B cell (primary cell): ENCODE data around the gene EIF4EBP2. TPM values are rescaled to one million over a fixed set of nuclear protein-coding genes. Genes with fewer than 3 reads are reported as not detected.

ENCODE experiments used
- ATAC-seq: fragments of 200-7000 bp; cut with Tn5 transposase; one replicate; pipeline ENCODE4 v1.10.0; 2021; ENCODE audit warnings: low read depth, mild to moderate bottlenecking, moderate number of reproducible peaks, moderate library complexity
- CTCF ChIA-PET: fragments of 350-600 bp; sonication (Branson Sonifier 250); formaldehyde crosslinking; loops from one replicate; lab custom pipeline; 2021; ENCODE audit warnings: antibody characterized with exemption, inconsistent platforms; lab: Charles Lee
- POLR2A ChIA-PET: fragments of 350-600 bp; sonication (Branson Sonifier 250); formaldehyde crosslinking; loops from one replicate; lab custom pipeline; 2021; ENCODE audit warnings: antibody characterized with exemption; lab: Charles Lee
- DNase-seq: peaks from one replicate; pipeline ENCODE4 v3.0.0; 2013
- H2AFZ ChIP-seq: 2 replicates; pipeline ENCODE4 v1.6.1; 2012; ENCODE audit warnings: mild to moderate bottlenecking, low read depth, low read length; ENCODE audit not compliant: insufficient read depth, poor library complexity, severe bottlenecking
- H3K27ac ChIP-seq, 2 donors: 1 replicate in 1 of 2; 2 replicates in 1 of 2; pipeline ENCODE4 v1.5.1; 2012 to 2013; ENCODE audit warnings: low read length in 2 of 2, mild to moderate bottlenecking in 2 of 2, moderate library complexity in 1 of 2
- H3K27me3 ChIP-seq, 4 experiments: fragments of 200-600 bp in 1 of 4; sonication (generic) in 1 of 4; replicated peaks in 1 of 4; 1 replicate in 2 of 4; 2 replicates in 2 of 4; pipeline versions ENCODE4 v1.6.1 to v1.7.0; 2013 to 2016; ENCODE audit warnings: low read length in 3 of 4, mild to moderate bottlenecking in 2 of 4, mixed read lengths in 1 of 4, moderate library complexity in 1 of 4; ENCODE audit not compliant: insufficient read depth in 4 of 4, control insufficient read depth in 3 of 4; ENCODE audit errors: control extremely low read depth in 1 of 4
- H3K36me3 ChIP-seq, 2 experiments: replicated peaks in 1 of 2; 1 replicate in 1 of 2; 2 replicates in 1 of 2; pipeline versions ENCODE4 v1.6.1 to v1.7.1; 2013; ENCODE audit warnings: low read length in 1 of 2; ENCODE audit not compliant: insufficient read depth in 2 of 2, control insufficient read depth in 1 of 2; ENCODE audit errors: control extremely low read depth in 1 of 2, extremely low read depth in 1 of 2
- H3K4me1 ChIP-seq, 2 donors: fragments of 200-600 bp in 1 of 2; sonication (generic) in 1 of 2; 1 replicate in 1 of 2; 2 replicates in 1 of 2; pipeline versions ENCODE4 v1.5.1 to v1.6.1; 2013 to 2017; ENCODE audit warnings: low read length in 2 of 2; ENCODE audit not compliant: control insufficient read depth in 2 of 2, insufficient read depth in 2 of 2
- H3K4me2 ChIP-seq: replicated peaks from 2 replicates; pipeline ENCODE3; 2012; ENCODE audit warnings: mild to moderate bottlenecking, low read depth, low read length; ENCODE audit not compliant: poor library complexity, severe bottlenecking
- H3K4me3 ChIP-seq, 5 experiments: fragments of 200-600 bp in 1 of 5; sonication (generic) in 1 of 5; 1 replicate in 3 of 5; 2 replicates in 2 of 5; pipeline versions ENCODE4 v1.5.1 to v1.7.0; 2011 to 2016; ENCODE audit warnings: low read length in 4 of 5, mild to moderate bottlenecking in 4 of 5, low read depth in 2 of 5, control low read depth in 1 of 5, moderate library complexity in 1 of 5; ENCODE audit not compliant: insufficient read depth in 1 of 5; ENCODE audit errors: control extremely low read depth in 1 of 5, extremely low read depth in 1 of 5
- H3K79me2 ChIP-seq: fragments of 200-600 bp; sonication (generic); one replicate; pipeline ENCODE4 v1.6.0; 2016; ENCODE audit warnings: low read length; ENCODE audit not compliant: control insufficient read depth, insufficient read depth
- H3K9ac ChIP-seq: fragments of 200-600 bp; sonication (generic); 2 replicates; pipeline ENCODE4 v1.6.1; 2017; ENCODE audit warnings: mild to moderate bottlenecking, low read length, moderate library complexity
- H3K9me3 ChIP-seq, 3 donors: one replicate each; pipeline versions ENCODE4 v1.6.1 to v1.7.1; 2013; ENCODE audit warnings: low read length in 2 of 3; ENCODE audit not compliant: control insufficient read depth in 2 of 3, insufficient read depth in 1 of 3; ENCODE audit errors: control extremely low read depth in 1 of 3
- H4K20me1 ChIP-seq: 2 replicates; pipeline ENCODE4 v1.6.0; 2012; ENCODE audit warnings: mild to moderate bottlenecking, low read length; ENCODE audit not compliant: insufficient read depth, control insufficient read depth, poor library complexity, severe bottlenecking
- H3K27ac Mint-ChIP-seq: one replicate; pipeline ENCODE4 v1.8.0; 2021; ENCODE audit warnings: mixed read lengths
- H3K27me3 Mint-ChIP-seq: one replicate; pipeline ENCODE4 v1.8.0; 2021; ENCODE audit warnings: mixed read lengths
- H3K4me1 Mint-ChIP-seq: one replicate; pipeline ENCODE4 v1.8.0; 2021; ENCODE audit warnings: mixed read lengths
- H3K4me3 Mint-ChIP-seq: one replicate; pipeline ENCODE4 v1.8.0; 2021; ENCODE audit warnings: mixed read lengths
- H3K9me3 Mint-ChIP-seq: one replicate; pipeline ENCODE4 v1.8.0; 2022; ENCODE audit warnings: mixed read lengths; ENCODE audit not compliant: insufficient read depth
- EZH2 ChIP-seq: IDR thresholded peaks from 2 replicates; pipeline ENCODE4 v1.6.1; 2012; ENCODE audit warnings: borderline replicate concordance, low read depth, mild to moderate bottlenecking, moderate library complexity, low read length; ENCODE audit not compliant: insufficient read depth, poor library complexity, severe bottlenecking
- WGBS: methylation state at CpG from one replicate; pipeline ENCODE4 v1.1.5; 2013; ENCODE audit warnings: missing lambda C conversion rate; ENCODE audit not compliant: insufficient coverage; 5-methylcytosine and 5-hydroxymethylcytosine counted together
- intact Hi-C: fragments of 100-400 bp; cut with micrococcal nuclease; formaldehyde crosslinking; loops from one replicate; pipeline ENCODE4 v1.10.0; 2022
- polyA plus RNA-seq: library from polyadenylated mRNA; depleted of rRNA; stranded (reverse); fragments of >200 nt; gene quantifications from 2 replicates; pipeline ENCODE4 v1.2.3, GENCODE V29; 2012
- total RNA-seq, 2 donors: library from RNA; stranded (reverse); fragments of 120-200 nt in 1 of 2; gene quantifications; 1 replicate in 1 of 2; 2 replicates in 1 of 2; pipeline versions ENCODE4 v1.2.3 to v1.2.4, GENCODE V29; 2013 to 2022
- TF ChIP-seq, protein P1 (sequence below): fragments of 200-600 bp; IDR thresholded peaks from one replicate; pipeline ENCODE4 v1.8.0; 2022; ENCODE audit warnings: antibody characterized with exemption, mild to moderate bottlenecking

The EIF4EBP2 gene
- total and polyA plus RNA-seq, 2 donors (not counting 1 experiment from before 2014, with no cell fraction given), result 8.7 to 37.8 TPM

DNA sequence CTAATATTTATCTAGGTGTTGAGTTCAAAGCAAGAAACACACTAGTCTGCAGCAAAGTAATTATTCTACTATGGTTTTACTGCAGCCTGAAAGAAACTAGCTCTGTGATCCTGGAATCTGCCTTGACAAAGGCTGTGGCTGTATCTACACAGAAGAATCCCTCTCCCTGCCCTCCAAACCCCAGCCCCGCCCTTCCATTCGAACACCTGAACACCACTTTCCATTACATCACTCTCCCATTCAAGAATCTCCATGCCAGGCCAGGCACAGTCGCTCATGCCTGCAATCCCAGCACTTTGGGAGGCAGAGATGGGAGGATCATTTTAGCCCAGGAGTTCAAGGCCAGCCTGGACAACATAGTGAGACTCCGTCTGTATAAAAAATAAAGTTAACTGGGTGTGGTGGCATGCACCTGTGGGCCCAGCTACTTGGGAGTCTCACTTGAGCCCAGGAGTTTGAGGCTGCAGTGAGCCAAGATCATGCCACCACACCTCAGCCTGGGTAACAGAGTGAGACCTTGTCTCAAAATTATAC, 44.9 kb upstream of the EIF4EBP2 start:
- 100% methylated on average over 1 of the region's 4 CpGs for WGBS
- H3K79me2 ChIP-seq, result no peaks in the 10 kb centered on the region
- CTCF ChIA-PET, result interaction anchor here (1.4 to 19.7 kb wide), 3 partner anchors 9 to 134 kb away, joined by 5 to 778 read pairs (median 6); partner anchors contain the start of gene PPA1

DNA sequence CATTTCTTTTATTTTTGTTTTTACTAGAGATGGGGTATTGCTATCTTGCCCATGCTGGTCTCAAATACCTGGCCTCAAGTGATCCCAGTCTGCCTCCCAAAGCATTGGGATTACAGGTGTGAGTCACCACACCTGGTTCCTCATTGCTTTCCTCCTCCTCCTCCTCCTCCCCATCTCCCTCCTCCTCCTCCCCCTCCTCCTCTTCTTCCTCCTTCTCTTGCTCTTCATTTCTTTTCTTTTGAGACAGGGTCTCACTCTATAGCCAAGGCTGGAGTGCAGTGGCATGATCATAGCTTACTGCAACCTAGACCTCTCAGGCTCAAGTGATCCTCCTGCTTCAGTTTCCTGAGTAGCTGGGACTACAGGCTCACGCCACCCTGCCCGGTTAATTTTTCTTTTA, 43.7 kb upstream of the EIF4EBP2 start:
- no peak overlapping the region for H3K27ac ChIP-seq
- no peaks in the 10 kb centered on the region for H3K36me3 ChIP-seq
- no peaks in the 10 kb centered on the region for H3K9me3 ChIP-seq
- TF ChIP-seq, protein P1, sequence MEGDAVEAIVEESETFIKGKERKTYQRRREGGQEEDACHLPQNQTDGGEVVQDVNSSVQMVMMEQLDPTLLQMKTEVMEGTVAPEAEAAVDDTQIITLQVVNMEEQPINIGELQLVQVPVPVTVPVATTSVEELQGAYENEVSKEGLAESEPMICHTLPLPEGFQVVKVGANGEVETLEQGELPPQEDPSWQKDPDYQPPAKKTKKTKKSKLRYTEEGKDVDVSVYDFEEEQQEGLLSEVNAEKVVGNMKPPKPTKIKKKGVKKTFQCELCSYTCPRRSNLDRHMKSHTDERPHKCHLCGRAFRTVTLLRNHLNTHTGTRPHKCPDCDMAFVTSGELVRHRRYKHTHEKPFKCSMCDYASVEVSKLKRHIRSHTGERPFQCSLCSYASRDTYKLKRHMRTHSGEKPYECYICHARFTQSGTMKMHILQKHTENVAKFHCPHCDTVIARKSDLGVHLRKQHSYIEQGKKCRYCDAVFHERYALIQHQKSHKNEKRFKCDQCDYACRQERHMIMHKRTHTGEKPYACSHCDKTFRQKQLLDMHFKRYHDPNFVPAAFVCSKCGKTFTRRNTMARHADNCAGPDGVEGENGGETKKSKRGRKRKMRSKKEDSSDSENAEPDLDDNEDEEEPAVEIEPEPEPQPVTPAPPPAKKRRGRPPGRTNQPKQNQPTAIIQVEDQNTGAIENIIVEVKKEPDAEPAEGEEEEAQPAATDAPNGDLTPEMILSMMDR, result no peak
- H3K27me3 ChIP-seq, result no peaks in the 10 kb centered on the region
- ATAC-seq (no peak), DNase-seq (no peak)
- no peaks in the 10 kb centered on the region for H3K79me2 ChIP-seq
- intact Hi-C loops, result loop anchor here (5.0 kb wide), 1 partner anchor 42 kb away; the partner anchor contains the start of gene EIF4EBP2
- 100% methylated on average over 2 of the region's 2 CpGs for WGBS
- H2AFZ ChIP-seq, result no peak overlapping the region
- H3K4me3 Mint-ChIP-seq, result no peak overlapping the region
- no peak overlapping the region for H3K27ac Mint-ChIP-seq
- H3K4me2 ChIP-seq, result no peak overlapping the region
- H3K4me3 ChIP-seq, result no peak overlapping the region
- H4K20me1 ChIP-seq, result no peaks in the 10 kb centered on the region
- H3K9me3 Mint-ChIP-seq, result no peaks in the 10 kb centered on the region
- H3K9ac ChIP-seq, result no peak overlapping the region
- ChIA-PET CTCF (interaction anchor here (1.9 to 19.7 kb wide), 2 partner anchors 88 to 136 kb away, joined by 5 to 778 read pairs; partner anchors contain the start of gene PPA1), POLR2A (no interaction called here)
- peaks cover 11 to 27% of the 10 kb centered on the region in 2 donors for H3K4me1 ChIP-seq
- H3K4me1 Mint-ChIP-seq, result peaks cover 29% of the 10 kb centered on the region
- H3K27me3 Mint-ChIP-seq, result peaks cover 3% of the 10 kb centered on the region

More for the DNA sequence above, 44.9 kb upstream of the EIF4EBP2 start:
- Mint-ChIP-seq H3K4me1 (peaks cover 30% of the 10 kb centered on the region), H3K27ac (no peak overlapping the region), H3K4me3 (no peak overlapping the region), H3K27me3 (peaks cover 3% of the 10 kb centered on the region), H3K9me3 (no peaks in the 10 kb centered on the region)
- no peaks in the 10 kb centered on the region for H4K20me1 ChIP-seq
- no peaks in the 10 kb centered on the region for H3K9me3 ChIP-seq
- no peak overlapping the region for H3K4me2 ChIP-seq
- no peak overlapping the region for H2AFZ ChIP-seq
- no peak overlapping the region for H3K27ac ChIP-seq
- DNase-seq (no peak), ATAC-seq (no peak)
- peaks cover 0 to 4% (median 0%) of the 10 kb centered on the region in 4 experiments for H3K27me3 ChIP-seq
- H3K4me3 ChIP-seq, result no peak overlapping the region
- no peak for TF ChIP-seq EZH2
- TF ChIP-seq, protein P1, result no peak
- POLR2A ChIA-PET, result interaction anchor here (0.7 kb wide), 1 partner anchor 29 kb away, joined by 6 read pairs; no protein-coding TSS in a partner anchor
- H3K36me3 ChIP-seq, result no peaks in the 10 kb centered on the region
- no peak overlapping the region for H3K9ac ChIP-seq
- intact Hi-C loops, result loop anchor here (10.0 kb wide), 1 partner anchor 214 kb away; the partner anchor contains the start of gene TYSND1
- peaks cover 16 to 31% of the 10 kb centered on the region in 2 donors for H3K4me1 ChIP-seq
